NAMALWA (cell line): Measurements from ENCODE around the gene GLB1L2.

Experiments
- DNase-seq: peaks from one replicate; pipeline ENCODE4 v3.0.0-alpha.2; 2015; ENCODE audit warnings: low spot score

The GLB1L2 gene

DNA sequence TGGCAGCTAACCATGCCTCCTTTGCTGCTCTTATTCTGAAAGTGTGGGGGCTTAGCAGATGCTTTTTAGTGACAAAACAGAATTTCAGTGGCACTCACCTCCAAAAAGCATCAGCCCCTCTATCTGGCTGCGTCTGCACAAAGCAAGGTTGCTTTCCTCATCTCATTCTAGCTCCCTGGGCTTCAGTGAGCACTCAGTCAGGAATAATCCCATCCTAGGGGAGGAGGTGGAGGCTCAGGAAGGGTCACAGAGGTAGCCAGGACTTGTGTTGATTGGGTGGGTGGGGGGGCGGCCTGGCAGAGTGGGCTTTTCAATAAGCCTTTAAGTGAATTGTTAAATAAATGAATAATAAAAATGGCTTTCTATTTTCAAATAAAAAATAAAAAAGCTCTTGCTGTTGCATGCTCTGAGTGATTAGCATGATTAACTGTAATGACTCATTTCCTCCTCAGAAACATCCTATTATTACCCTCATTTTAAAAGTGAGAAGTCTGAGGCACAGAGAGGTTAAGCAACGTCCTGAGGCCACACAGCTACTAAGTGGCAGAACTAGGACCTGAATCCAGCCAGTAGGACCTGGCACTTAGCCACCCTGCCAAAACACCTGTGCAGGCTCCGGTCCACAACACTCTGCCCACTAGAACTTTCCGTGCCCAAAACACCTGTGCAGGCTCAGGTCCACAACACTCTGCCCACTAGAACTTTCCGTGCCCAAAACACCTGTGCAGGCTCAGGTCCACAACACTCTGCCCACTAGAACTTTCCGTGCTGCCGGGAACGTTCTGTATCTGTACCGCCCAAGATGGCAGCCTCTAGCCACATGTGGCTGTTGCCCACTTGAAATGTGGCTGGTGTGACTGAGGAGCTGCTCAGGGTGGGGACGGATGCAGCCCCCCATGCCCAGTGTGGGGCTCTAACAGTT lies 74.7 kb downstream of the GLB1L2 start:
- no peak for DNase-seq

DNA sequence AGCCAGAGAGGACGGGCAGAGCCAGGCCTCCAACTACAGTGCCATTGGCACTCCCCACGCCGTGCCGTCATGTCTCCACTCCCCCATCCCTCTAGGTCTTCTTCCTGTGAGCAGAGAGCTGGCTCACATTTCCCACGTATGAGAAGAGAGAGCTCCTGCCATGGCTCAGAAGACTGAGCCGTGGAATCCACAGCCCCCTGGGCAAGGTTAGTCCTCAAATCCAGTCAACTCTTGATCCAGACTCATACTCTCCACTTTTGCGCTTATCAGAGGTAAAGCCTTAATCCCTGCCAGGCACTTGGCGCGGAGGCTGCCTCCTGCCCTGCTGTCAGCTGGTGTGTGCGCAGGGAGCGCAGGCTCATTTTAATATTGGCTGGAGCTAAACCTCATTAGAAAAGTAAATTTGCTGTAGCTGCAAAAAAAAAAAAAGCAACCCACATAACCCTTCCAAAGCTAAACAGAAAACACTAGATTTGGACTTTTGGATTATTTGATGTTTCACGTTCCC lies 75.6 kb downstream of the GLB1L2 start:
- DNase-seq, result no peak

DNA sequence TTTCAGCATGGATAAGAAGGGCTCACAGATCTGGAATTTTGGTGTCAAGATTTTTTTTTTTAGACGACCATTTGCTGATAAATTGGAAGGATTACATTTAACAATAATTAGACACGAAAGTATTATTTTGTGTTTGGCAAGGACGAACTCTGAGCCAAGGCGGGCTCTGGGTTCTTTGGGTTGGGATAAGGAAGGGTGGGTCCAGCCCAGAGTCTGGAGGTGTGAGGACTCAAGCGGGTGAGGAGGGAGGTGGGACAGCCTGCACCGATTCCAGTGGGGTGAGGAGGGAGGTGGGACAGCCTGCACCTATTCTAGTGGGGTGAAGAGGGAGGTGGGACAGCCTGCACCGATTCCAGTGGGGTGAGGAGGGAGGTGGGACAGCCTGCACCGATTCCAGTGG lies 76.1 kb downstream of the GLB1L2 start:
- DNase-seq, result no peak

DNA sequence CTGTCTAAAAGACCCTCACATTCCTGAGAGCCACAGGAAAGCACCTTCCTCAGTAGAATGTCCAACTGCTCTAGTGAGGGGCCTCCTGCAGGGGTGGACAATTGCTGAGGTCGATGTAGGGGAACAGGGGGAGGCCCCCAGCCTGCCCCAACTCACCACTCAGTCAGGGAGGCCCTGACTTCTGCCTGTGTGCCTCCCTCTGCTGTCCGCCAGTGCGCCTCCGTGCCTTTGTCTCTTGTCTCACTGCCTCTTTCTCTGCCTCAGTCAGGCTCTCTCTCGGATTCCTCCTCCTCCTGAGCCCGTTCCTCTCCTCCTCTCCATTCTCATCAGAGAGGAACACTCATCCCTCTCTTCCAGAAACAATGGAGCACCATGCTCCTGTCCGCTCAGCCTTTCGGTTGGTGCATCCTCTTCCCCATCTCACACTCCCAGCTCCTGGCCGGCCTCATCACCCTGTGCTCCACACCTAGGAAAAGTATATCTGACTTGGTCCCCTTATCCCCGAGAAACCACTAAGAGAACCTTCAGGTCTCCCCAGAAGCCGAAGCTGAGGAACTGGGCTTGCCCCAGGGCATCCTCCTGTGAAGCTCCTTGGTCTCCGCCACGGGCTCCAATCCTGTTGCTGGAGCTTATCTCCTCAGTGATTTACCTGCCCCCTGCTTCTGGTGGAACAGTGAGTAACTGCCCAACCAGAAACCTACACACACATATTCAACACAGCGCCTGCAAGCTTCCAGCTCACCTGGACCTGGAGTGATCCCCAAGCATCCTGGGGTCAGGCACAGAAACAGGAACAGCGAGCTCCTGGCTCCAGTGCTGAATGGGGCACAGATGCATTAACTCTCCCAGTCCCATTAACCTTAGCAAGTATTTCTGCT lies 78.0 kb downstream of the GLB1L2 start:
- DNase-seq, result no peak

DNA sequence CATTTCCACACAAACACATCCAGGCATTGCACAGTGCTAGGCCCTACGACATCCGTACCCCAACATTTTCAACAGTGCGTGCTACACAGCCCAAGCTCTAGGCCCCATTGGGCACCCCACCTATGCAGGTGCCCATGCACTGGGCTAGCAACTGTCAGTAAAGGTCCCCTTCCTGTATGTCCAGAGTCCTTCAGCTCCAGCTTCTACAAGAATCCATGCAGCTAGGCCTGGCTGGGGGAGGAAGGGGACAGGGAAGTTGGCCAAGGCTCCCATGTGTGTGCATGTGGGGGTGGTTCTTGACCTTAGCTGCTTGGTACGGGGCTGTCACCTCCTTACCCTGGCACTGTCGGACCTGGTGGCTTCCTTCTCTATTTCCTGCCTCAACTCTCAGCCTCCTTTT lies 79.0 kb downstream of the GLB1L2 start:
- no peak for DNase-seq

DNA sequence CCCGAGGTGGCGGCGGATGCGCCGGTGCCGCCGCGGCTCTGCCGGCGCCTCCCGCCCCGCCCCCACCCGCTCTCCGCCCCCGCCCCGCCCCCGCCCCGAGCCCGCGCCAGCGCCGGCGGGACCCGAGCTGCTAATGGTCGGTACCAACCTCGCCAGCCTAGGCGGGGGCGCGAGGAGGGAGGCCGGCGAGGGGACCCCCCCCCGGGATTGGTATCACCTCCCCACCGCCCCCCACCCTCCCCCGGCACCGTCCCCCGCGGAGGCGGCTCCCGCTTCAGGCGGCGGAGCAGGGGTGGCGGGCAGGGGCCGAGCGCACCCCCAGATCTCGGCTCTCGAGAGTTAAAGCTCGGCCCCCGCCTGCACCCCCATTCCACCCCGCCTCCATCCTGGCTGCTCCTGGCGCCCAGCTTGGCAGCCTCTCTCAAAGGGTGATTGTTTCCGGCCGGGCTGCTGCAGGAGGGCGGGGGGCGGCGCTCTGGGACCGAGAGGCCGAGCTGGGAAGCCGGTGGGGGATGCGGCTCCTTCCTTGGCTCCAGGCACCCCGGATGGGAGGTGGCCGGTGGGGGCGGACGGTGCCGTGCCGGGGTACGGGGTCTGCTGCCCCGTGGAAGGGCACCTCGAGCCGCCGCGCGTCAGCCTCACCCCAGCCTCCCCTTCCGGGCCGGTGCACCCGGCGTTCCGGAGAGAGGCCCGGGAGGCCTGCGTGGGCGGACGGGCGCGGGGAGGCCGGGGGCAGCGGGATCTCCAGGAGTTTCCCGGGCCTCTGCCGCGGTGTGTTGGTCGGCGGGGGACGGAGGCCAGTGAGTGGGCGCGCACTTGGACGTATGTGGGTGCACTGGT lies 80.6 kb downstream of the GLB1L2 start, which contains the start of gene B3GAT1:
Gene B3GAT1 (minus strand): TSS at position 40 of the 840 bp plus-strand sequence. CDS start 24,583 bp downstream, outside the sequence.
- no peak for DNase-seq

DNA sequence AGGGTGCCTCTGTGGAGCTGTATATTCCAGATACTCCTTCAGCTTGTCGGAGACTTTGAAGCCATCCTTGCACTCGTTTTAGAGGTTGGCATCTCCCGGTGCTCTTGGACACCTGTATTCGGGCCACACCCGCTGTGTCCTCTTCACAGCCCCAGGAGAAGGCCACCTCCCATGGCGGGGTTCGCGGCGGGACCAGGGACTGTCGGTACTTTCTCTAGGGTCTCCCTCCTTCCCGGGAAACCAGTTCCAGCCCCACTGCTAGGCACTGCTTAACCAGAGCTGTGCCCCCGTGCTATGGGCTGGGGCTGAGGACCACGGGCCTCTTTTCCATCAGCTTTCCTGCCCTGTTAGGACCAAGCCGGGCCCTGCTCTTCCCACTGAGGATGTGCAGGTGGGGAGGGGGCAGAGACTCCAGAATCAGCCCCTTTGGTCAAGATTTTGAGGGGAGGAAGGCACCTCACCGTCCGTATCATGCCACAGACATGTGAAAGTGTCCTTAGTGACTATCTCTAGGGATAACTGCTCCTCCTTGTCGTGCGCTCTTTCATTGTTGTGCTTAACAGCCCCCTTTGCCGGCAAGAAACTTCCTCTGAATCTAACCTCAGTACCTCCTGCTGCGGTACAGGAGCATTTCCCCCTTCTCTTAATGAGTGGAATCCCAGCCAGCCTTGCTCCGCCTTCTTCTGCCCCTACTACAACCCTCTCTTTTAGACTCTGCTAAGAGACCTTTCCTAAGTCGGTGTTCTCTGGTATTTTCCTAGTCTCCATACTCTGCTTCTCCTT lies 81.4 kb downstream of the GLB1L2 start:
- DNase-seq, result no peak

DNA sequence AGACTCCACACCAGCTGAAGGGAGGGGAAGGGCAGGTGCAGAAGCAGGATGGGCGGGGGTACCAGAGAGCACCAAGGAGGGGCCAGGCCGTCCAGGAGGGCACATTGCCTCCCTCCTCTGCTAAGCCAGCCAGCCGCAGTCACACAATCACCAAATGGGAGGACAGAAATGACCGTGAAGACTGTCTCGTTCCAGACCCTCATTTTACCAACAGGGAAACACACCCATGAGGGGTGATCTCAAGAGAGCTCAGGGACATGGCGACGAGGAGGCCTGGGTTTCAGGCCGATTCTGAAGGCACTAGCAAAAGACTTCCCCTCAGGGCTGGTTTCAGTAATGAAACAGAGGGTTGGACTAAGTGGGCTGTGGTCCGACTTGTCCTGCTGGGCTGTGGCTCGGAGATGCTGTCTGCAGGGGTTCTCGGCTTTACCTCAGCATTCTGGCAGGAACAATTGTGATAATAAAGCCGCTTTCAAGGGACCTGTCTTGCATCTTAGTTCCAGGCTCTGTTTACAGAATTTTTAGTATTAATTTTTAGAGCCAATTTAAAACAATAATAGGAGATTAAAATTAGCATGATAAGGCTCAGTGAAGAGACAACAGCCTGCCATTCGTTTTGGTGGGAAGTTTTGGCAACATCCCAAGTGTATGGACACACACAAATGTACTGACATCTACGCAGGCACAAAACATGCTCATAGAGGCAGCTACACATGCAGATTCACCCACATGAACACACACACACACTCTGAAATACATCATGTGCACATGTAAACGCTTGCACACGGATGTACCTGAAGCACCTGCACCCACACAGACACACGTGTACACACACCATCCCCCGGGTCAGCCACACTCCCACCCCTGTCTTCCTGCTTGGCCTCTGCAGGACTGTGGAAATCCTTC lies 82.3 kb downstream of the GLB1L2 start:
- DNase-seq, result no peak

DNA sequence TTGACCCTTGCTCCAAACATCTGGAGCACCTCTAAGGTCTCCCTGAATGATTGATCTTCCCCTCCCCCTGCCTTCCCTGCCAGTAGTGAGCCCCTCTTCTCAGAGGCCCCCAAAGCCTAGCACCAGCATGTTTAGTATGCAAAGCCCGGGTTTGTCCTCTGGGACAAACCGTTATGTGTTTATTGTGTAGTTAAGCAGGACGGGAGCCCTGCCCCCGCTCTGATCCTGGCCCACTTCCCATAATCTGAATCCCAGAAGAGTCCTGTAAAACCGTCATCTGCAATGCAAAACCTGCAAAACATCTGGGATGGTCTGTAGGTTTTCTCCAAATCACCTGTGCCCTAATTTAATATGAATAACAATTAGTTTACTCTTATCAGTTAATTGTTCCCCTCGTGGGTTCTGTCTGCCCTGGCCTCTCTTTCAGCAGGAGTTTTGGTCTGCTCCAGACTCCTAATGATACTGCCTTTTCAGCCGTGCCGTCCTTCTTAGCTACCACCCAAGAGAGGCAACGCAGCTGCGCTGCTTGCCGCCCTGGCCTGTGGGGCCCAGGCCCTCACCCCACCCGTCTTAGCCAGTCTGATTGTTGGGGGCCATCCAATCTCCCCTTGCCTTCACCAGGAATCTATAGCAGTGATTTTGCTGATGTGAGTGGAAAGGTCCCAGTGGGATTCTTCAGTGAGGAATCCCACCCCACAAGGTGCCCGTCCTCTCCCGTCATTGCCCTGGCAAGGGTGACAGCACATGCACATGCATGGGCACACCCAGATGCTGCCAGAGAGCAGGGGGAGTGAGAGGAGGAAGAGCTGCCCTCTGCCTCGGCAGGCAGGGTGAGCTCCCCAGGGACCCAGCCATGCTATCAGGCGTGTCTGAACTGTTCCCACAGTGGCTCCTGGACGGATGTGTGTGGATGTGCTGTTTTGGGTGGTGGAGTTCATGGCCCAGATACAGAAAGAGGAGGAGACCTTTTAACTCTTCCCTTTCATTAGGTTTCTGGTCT lies 83.3 kb downstream of the GLB1L2 start:
- peak; percentile 9 for DNase-seq

DNA sequence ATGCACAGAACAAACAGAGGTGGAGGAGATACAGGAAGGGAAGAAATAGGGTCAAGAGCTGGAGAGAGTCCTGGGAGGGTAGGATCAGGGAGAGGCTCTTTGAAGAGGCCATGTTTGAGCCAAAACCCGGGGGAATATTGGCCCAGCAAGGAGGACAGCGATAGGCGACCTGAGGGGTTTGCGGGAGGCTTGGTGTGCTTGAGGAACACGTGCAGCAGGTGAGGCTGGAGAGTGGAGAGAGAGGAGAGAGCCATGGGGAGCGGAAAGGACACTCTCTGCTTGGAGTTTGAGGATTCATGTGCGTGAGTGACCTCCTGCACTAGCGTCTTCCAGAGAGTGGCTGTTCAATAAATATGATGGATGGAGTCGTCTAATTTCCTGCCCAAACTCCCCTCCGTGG lies 84.9 kb downstream of the GLB1L2 start:
- no peak for DNase-seq

DNA sequence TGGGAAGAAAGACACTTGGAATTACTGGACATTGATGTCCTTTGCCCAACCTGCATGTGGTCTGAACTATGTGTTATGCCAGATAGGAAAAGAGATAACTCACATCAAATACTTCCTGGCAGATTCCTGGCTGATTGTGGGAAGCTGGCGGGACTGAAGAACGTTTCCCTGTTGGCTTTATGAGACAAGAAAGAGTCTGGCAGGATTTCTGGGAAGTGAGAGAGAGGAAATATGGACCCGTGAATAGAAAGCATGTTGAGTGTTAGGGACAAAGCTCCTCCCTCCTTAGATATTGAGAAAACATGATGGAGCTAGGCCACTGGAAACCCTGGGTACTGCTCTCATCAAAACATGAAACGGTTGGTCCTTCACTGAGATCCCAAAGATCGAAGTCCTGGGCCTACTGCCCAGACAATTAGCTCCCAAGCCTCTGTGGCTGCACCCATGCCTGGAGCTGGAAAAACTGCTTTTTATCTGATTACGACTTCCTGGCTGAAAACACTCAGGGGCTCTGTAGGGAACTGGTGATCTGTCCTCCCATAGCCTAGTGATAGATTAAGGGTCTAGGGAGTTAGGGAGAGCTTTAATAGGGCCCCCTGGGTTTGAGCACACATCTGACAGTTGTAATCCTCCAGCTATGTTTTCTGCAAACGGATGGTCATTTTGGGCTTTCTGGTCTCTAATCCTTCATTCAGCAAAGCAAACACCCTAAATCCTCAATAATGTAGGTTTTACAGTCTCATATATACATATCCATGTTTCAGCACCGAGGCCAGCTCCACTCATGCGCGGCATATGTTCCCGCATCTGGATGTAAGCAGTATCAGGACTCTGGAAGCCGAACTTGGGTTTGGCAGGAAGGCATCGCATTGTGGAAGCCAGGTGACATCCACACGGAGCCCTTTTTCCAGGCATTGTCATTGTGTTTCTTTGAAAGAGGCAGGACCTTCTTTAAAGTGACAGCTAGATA lies 86.4 kb downstream of the GLB1L2 start:
- DNase-seq, result no peak

DNA sequence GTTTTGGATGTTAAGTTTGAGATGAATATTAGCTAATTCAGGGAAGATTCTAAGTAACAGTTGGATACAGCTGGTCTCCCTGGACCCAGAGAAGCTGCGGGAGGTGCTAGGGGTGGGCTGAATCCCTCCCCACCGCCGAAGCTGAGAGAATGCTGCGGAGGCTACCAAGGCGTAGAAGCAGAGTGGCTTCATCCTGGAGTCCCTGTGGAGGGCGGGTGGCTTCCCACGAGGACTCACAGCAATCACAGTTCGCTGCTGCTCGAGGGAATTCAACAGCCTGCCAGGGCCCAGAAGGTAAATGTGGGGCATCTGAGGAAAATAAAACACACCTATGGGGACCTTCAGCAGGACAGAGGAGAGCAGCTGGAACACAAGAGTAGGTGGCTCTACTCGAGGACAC lies 91.3 kb downstream of the GLB1L2 start:
- DNase-seq, result no peak

DNA sequence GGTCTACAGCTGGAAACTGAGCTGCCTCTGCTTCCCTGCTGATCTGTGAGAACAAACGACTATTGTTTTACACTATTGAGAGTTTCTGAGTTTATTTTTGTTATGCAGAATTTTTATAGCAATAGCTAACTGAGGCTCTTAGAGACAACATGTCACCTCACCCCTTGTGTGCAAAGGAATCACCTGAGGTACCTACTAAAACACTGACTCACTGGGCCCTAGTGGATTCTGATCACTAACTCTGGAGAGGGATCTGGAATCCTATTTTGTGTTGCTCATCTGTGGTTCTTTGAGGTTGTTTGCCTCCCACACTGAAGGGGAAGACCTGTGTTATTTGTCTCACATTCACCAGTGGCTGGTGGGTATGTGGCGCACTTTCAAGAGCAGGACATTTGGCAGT lies 93.6 kb downstream of the GLB1L2 start:
- DNase-seq, result no peak
